ENCODE results near the gene ALS2. TPM values are rescaled to one million over a fixed set of nuclear protein-coding genes. Genes with fewer than 3 reads are reported as not detected.

ALS2 gene
- total RNA-seq (2021) = 40.8 and 56.1 TPM in 2 replicates
- percentile 90 among the genes with signal in this experiment for Bru-seq, nascent RNA
- BruChase-seq, experiment 1, labeled RNA remaining after a 2-hour chase = percentile 90 among the genes with signal in this experiment
- percentile 85 among the genes with signal in this experiment for BruChase-seq, experiment 2, labeled RNA remaining after a 6-hour chase
- long read RNA-seq, full-length matches to known transcripts = 27 of 60 reads
- long read RNA-seq, partial matches to known transcripts = 14 of 60 reads
- long read RNA-seq, other reads (novel, unspliced or antisense) = 19 of 60 reads

GRCh38 chr2:201780674-201781493, at the start of gene ALS2:
Gene ALS2, minus strand, starts transcription at chr2:201780933. Its CDS starts 12,048 bp downstream, at chr2:201768885.
- POLR2A ChIA-PET (ENCODE audit: low non-redundant PET) = interaction anchor here (0.8 kb wide), 1 partner anchor 57 kb away, joined by 4 read pairs; no protein-coding TSS in a partner anchor
- no peaks in the 10 kb centered on the region for H3K36me3 ChIP-seq (ENCODE audit: insufficient read depth, low read length, poor library complexity, severe bottlenecking)
- TF ChIP-seq CTCF (conservative IDR thresholded peaks at IDR 0.05; ENCODE audit: low read depth, low read length) (no peak), EZH2 (IDR thresholded peaks at IDR 0.05; ENCODE audit: borderline replicate concordance, low read depth, low read length, poor library complexity, severe bottlenecking) (no peak)
- peak; percentile 99 for DNase-seq (ENCODE audit: low spot score)
- intact Hi-C loops (cut with micrococcal nuclease; ENCODE audit: unreplicated experiment) = no loop called here
- H3K4me3 ChIP-seq (ENCODE audit: low read depth, low read length, poor library complexity, severe bottlenecking) = peak within 1 kb of the TSS; percentile 97
- BruUV-seq (replicated peaks) = TSS peak; percentile 94
- peaks cover 40% of the 10 kb centered on the region for H3K4me1 ChIP-seq (ENCODE audit: insufficient read depth, low read length, poor library complexity, severe bottlenecking)
- H3K9me3 ChIP-seq (ENCODE audit: low read depth, low read length, poor library complexity, severe bottlenecking) = no peaks in the 10 kb centered on the region
- no peaks in the 10 kb centered on the region for H3K27me3 ChIP-seq (replicated peaks; ENCODE audit: insufficient read depth, low read depth, low read length, poor library complexity)
- CTCF ChIA-PET = interaction anchor here (1.0 kb wide), 1 partner anchor 399 kb away, joined by 5 read pairs; no protein-coding TSS in a partner anchor
- peak within 1 kb of the TSS; percentile 89 for H3K27ac ChIP-seq (ENCODE audit: low read depth, low read length, poor library complexity, severe bottlenecking)

- Histone ChIP-seq H3K36me3 (ENCODE audit: insufficient read depth, low read length, poor library complexity, severe bottlenecking) (no peaks in the 10 kb centered on the region), H3K9me3 (ENCODE audit: low read depth, low read length, poor library complexity, severe bottlenecking) (no peaks in the 10 kb centered on the region), H3K27ac (ENCODE audit: low read depth, low read length, poor library complexity, severe bottlenecking) (no peak overlapping the region), H3K27me3 (replicated peaks; ENCODE audit: insufficient read depth, low read depth, low read length, poor library complexity) (no peaks in the 10 kb centered on the region), H3K4me3 (ENCODE audit: low read depth, low read length, poor library complexity, severe bottlenecking) (no peak overlapping the region), H3K4me1 (ENCODE audit: insufficient read depth, low read length, poor library complexity, severe bottlenecking) (no peaks in the 10 kb centered on the region)
- no peak for DNase-seq (ENCODE audit: low spot score)
- ChIA-PET CTCF (no interaction called here), POLR2A (ENCODE audit: low non-redundant PET) (no interaction called here)
- intact Hi-C loops (cut with micrococcal nuclease; ENCODE audit: unreplicated experiment) = no loop called here
- no TSS peak for BruUV-seq (replicated peaks)
- no peak for TF ChIP-seq CTCF (conservative IDR thresholded peaks at IDR 0.05; ENCODE audit: low read depth, low read length)
- no peak for TF ChIP-seq EZH2 (IDR thresholded peaks at IDR 0.05; ENCODE audit: borderline replicate concordance, low read depth, low read length, poor library complexity, severe bottlenecking)
Observed at GRCh38 chr2:201828220-201828619, 47.5 kb upstream of the ALS2 start.

GRCh38 chr2:201827621-201828020, 46.9 kb upstream of the ALS2 start:
- no peak for DNase-seq (ENCODE audit: low spot score)
- ChIA-PET POLR2A (ENCODE audit: low non-redundant PET) (no interaction called here), CTCF (no interaction called here)
- no TSS peak for BruUV-seq (replicated peaks)
- Histone ChIP-seq H3K9me3 (ENCODE audit: low read depth, low read length, poor library complexity, severe bottlenecking) (no peaks in the 10 kb centered on the region), H3K27me3 (replicated peaks; ENCODE audit: insufficient read depth, low read depth, low read length, poor library complexity) (no peaks in the 10 kb centered on the region), H3K36me3 (ENCODE audit: insufficient read depth, low read length, poor library complexity, severe bottlenecking) (no peaks in the 10 kb centered on the region), H3K27ac (ENCODE audit: low read depth, low read length, poor library complexity, severe bottlenecking) (no peak overlapping the region), H3K4me1 (ENCODE audit: insufficient read depth, low read length, poor library complexity, severe bottlenecking) (no peaks in the 10 kb centered on the region), H3K4me3 (ENCODE audit: low read depth, low read length, poor library complexity, severe bottlenecking) (no peak overlapping the region)
- TF ChIP-seq EZH2 (IDR thresholded peaks at IDR 0.05; ENCODE audit: borderline replicate concordance, low read depth, low read length, poor library complexity, severe bottlenecking) (no peak), CTCF (conservative IDR thresholded peaks at IDR 0.05; ENCODE audit: low read depth, low read length) (no peak)
- intact Hi-C loops (cut with micrococcal nuclease; ENCODE audit: unreplicated experiment) = no loop called here

Measured in A673 (cell line).